HepG2 (cell line): ENCODE measurements around the gene HNRNPM. TPM values are rescaled to one million over a fixed set of nuclear protein-coding genes. Genes with fewer than 3 reads are reported as not detected.

Experiments
- ATAC-seq: fragments of 200-7000 bp; cut with Tn5 transposase; 3 replicates; pipeline ENCODE4 v1.9.1; 2020; ENCODE audit warnings: mild to moderate bottlenecking, moderate library complexity
- BruUV-seq: library from RNA; stranded (reverse); fragments of 400-500 nt; replicated peaks from 2 replicates; lab custom pipeline; 2021; lab: Mats Ljungman, UMichigan
- CTCF ChIA-PET: fragments of 300-600 bp; formaldehyde crosslinking; extraction: SDS; loops from one replicate; lab custom pipeline; 2021; ENCODE audit warnings: low total read pairs, inconsistent platforms, low intra/inter-chr PET ratio; lab: Yijun Ruan, JAX
- POLR2A ChIA-PET: fragments of 350-600 bp; sonication (Branson Sonifier 250); formaldehyde crosslinking; loops from one replicate; lab custom pipeline; 2020; ENCODE audit warnings: antibody characterized with exemption, inconsistent platforms; lab: Yijun Ruan, JAX
- DNase-seq: peaks from one replicate; pipeline ENCODE4 v3.0.0-alpha.2; 2015; ENCODE audit warnings: low spot score
- FAIRE-seq: peaks from 3 replicates; lab custom pipeline; 2011; peaks lifted over from hg19 to GRCh38; lab: Jason Lieb, UNC
- H2AFZ ChIP-seq: one replicate; pipeline ENCODE4 v1.6.1; 2011; ENCODE audit warnings: low read length, inconsistent platforms
- H3K27ac ChIP-seq: fragments of 300-600 bp; 3 replicates; pipeline ENCODE4 v1.8.0; 2011; ENCODE audit warnings: mixed run types, mild to moderate bottlenecking, mixed read lengths, low read length, inconsistent platforms; ENCODE audit not compliant: insufficient read depth; ENCODE audit errors: extremely low read length
- H3K27me3 ChIP-seq, 2 experiments: fragments of 200-600 bp in 1 of 2; 2 replicates in 1 of 2; 3 replicates in 1 of 2; pipeline versions ENCODE4 v1.6.0 to v1.8.0; 2011; ENCODE audit warnings: low read length in 2 of 2, mild to moderate bottlenecking in 2 of 2, moderate library complexity in 2 of 2, inconsistent platforms in 1 of 2; ENCODE audit not compliant: insufficient read depth in 2 of 2, control insufficient read depth in 1 of 2
- H3K36me3 ChIP-seq, 2 experiments: fragments of 200-600 bp in 1 of 2; replicated peaks in 1 of 2; 2 replicates in 1 of 2; 3 replicates in 1 of 2; pipeline versions ENCODE4 v1.5.1 to v1.8.0; 2011; ENCODE audit warnings: low read length in 2 of 2, inconsistent platforms in 1 of 2; ENCODE audit not compliant: insufficient read depth in 2 of 2, control insufficient read depth in 1 of 2
- H3K4me1 ChIP-seq: 2 replicates; pipeline ENCODE4 v1.5.1; 2012; ENCODE audit warnings: low read length, inconsistent platforms; ENCODE audit not compliant: insufficient read depth
- H3K4me2 ChIP-seq: 2 replicates; pipeline ENCODE4 v1.6.0; 2011; ENCODE audit warnings: low read depth, low read length, inconsistent platforms
- H3K4me3 ChIP-seq, 3 experiments: fragments of 200-600 bp in 1 of 3; sonication (generic), shearing (Covaris generic) in 1 of 3; replicated peaks in 1 of 3; 2 replicates each; pipeline ENCODE4 v1.5.1; 2011 to 2016; ENCODE audit warnings: low read length in 3 of 3, inconsistent platforms in 2 of 3, low read depth in 2 of 3, mild to moderate bottlenecking in 2 of 3, control low read depth in 1 of 3, mixed read lengths in 1 of 3; ENCODE audit not compliant: insufficient read depth in 1 of 3
- H3K79me2 ChIP-seq: one replicate; pipeline ENCODE4 v1.6.1; 2011; ENCODE audit warnings: low read length, inconsistent platforms; ENCODE audit not compliant: insufficient read depth
- H3K9ac ChIP-seq: 2 replicates; pipeline ENCODE4 v1.6.0; 2011; ENCODE audit warnings: mild to moderate bottlenecking, low read depth, low read length, inconsistent platforms; ENCODE audit not compliant: insufficient read depth
- H3K9me3 ChIP-seq: 2 replicates; pipeline ENCODE4 v1.5.1; 2012; ENCODE audit warnings: mild to moderate bottlenecking, low read length
- H4K20me1 ChIP-seq: 2 replicates; pipeline ENCODE4 v1.6.0; 2011; ENCODE audit warnings: inconsistent platforms, mild to moderate bottlenecking, low read length, moderate library complexity; ENCODE audit not compliant: insufficient read depth
- AHR ChIP-seq: IDR thresholded peaks from 2 replicates; pipeline ENCODE4 v1.6.1; 2018; ENCODE audit warnings: missing genetic modification reagents, missing compliant biosample characterization
- BCL6 ChIP-seq: IDR thresholded peaks from 2 replicates; pipeline ENCODE4 v1.6.1; 2016; ENCODE audit warnings: missing genetic modification reagents, missing compliant biosample characterization
- CHD2 ChIP-seq: IDR thresholded peaks from 2 replicates; pipeline ENCODE4 v1.6.1; 2011; ENCODE audit warnings: low read depth, low read length, improper control_type of control experiment
- FOXA3 ChIP-seq: IDR thresholded peaks from 2 replicates; pipeline ENCODE4 v1.6.1; 2016; ENCODE audit warnings: missing genetic modification reagents, missing compliant biosample characterization
- GZF1 ChIP-seq: sonication (generic); formaldehyde crosslinking; IDR thresholded peaks from 2 replicates; pipeline ENCODE4 v1.5.1; 2020; ENCODE audit warnings: mild to moderate bottlenecking, missing genetic modification reagents
- HDAC1 ChIP-seq: sonication (generic); formaldehyde crosslinking; IDR thresholded peaks from 2 replicates; pipeline ENCODE4 v1.5.1; 2020; ENCODE audit warnings: mild to moderate bottlenecking, missing genetic modification reagents
- JDP2 ChIP-seq: sonication (generic); formaldehyde crosslinking; IDR thresholded peaks from 2 replicates; pipeline ENCODE4 v1.8.1; 2022; ENCODE audit warnings: missing genetic modification reagents, borderline replicate concordance
- KAT7 ChIP-seq: IDR thresholded peaks from 2 replicates; pipeline ENCODE4 v1.6.1; 2018; ENCODE audit warnings: borderline replicate concordance, missing compliant biosample characterization
- MED13 ChIP-seq: sonication (generic); formaldehyde crosslinking; IDR thresholded peaks from 2 replicates; pipeline ENCODE4 v1.5.0; 2020; ENCODE audit warnings: missing genetic modification reagents
- MXD1 ChIP-seq: sonication (generic); formaldehyde crosslinking; IDR thresholded peaks from 2 replicates; pipeline ENCODE4 v1.4.0; 2020; ENCODE audit warnings: mild to moderate bottlenecking, missing genetic modification reagents
- NAIF1 ChIP-seq: sonication (generic); formaldehyde crosslinking; IDR thresholded peaks from 2 replicates; pipeline ENCODE4 v1.5.0; 2020; ENCODE audit warnings: mild to moderate bottlenecking, missing genetic modification reagents, borderline replicate concordance
- NONO ChIP-seq, 2 experiments: fragments of 450-650 bp in 1 of 2; sonication (generic) in 1 of 2; formaldehyde crosslinking in 1 of 2; IDR thresholded peaks in 1 of 2; conservative IDR thresholded peaks in 1 of 2; 2 replicates each; pipeline versions ENCODE4 v1.6.1 to v1.8.0; 2017 to 2022; ENCODE audit warnings: mild to moderate bottlenecking in 1 of 2, missing genetic modification reagents in 1 of 2, moderate library complexity in 1 of 2
- SALL2 ChIP-seq: sonication (generic); formaldehyde crosslinking; IDR thresholded peaks from 2 replicates; pipeline ENCODE4 v1.8.1; 2023; ENCODE audit warnings: mild to moderate bottlenecking, missing genetic modification reagents, inconsistent platforms
- SMAD3 ChIP-seq: sonication (generic); formaldehyde crosslinking; IDR thresholded peaks from 2 replicates; pipeline ENCODE4 v1.4.0; 2020; ENCODE audit warnings: missing genetic modification reagents
- STAG1 ChIP-seq: sonication (generic); formaldehyde crosslinking; IDR thresholded peaks from 2 replicates; pipeline ENCODE4 v1.4.0; 2020; ENCODE audit warnings: missing genetic modification reagents
- TBX3 ChIP-seq: fragments of 450-650 bp; IDR thresholded peaks from 2 replicates; pipeline ENCODE4 v1.6.1; 2017; ENCODE audit warnings: antibody characterized with exemption, mild to moderate bottlenecking, inconsistent platforms, borderline replicate concordance
- XRCC5 ChIP-seq: fragments of 200-400 bp; formaldehyde crosslinking; optimal IDR thresholded peaks from 2 replicates; pipeline ENCODE3; 2017; ENCODE audit warnings: mild to moderate bottlenecking, low read length
- ZC3H4 ChIP-seq: sonication (generic); formaldehyde crosslinking; IDR thresholded peaks from 2 replicates; pipeline ENCODE4 v1.4.0; 2020; ENCODE audit warnings: missing genetic modification reagents, borderline replicate concordance
- ZFP36L1 ChIP-seq: sonication (generic); formaldehyde crosslinking; IDR thresholded peaks from 2 replicates; pipeline ENCODE4 v1.8.0; 2022; ENCODE audit warnings: mild to moderate bottlenecking, missing genetic modification reagents, moderate library complexity
- ZNF383 ChIP-seq: sonication (generic); formaldehyde crosslinking; IDR thresholded peaks from 2 replicates; pipeline ENCODE4 v1.4.0; 2020; ENCODE audit warnings: missing genetic modification reagents, mild to moderate bottlenecking, borderline replicate concordance
- ZNF672 ChIP-seq: sonication (generic); formaldehyde crosslinking; IDR thresholded peaks from 2 replicates; pipeline ENCODE4 v1.8.1; 2022; ENCODE audit warnings: missing genetic modification reagents
- ZNF777 ChIP-seq: sonication (generic); formaldehyde crosslinking; IDR thresholded peaks from 2 replicates; pipeline ENCODE4 v1.4.0; 2020; ENCODE audit warnings: missing genetic modification reagents
- ZNF780A ChIP-seq: sonication (generic); formaldehyde crosslinking; IDR thresholded peaks from 2 replicates; pipeline ENCODE4 v1.8.0; 2022; ENCODE audit warnings: mild to moderate bottlenecking, missing genetic modification reagents, moderate library complexity
- ZNF878 ChIP-seq: sonication (generic); formaldehyde crosslinking; IDR thresholded peaks from 2 replicates; pipeline ENCODE4 v1.8.1; 2023; ENCODE audit warnings: mild to moderate bottlenecking, missing genetic modification reagents, moderate library complexity
- ZSCAN30 ChIP-seq: sonication (generic); formaldehyde crosslinking; IDR thresholded peaks from 2 replicates; pipeline ENCODE4 v1.5.0; 2020; ENCODE audit warnings: mild to moderate bottlenecking, missing genetic modification reagents
- WGBS: methylation state at CpG from one replicate; pipeline ENCODE4 v1.1.6; 2017; ENCODE audit warnings: low lambda C conversion rate; 5-methylcytosine and 5-hydroxymethylcytosine counted together
- in situ Hi-C: cut with HindIII; loops from 2 replicates; pipeline ENCODE4 v1.10.0; 2017; ENCODE audit warnings: low pct_unique_long_range_greater_than_20kb; ENCODE audit not compliant: extremely low pct_ligation_motif_present
- intact Hi-C: fragments of 100-400 bp; cut with micrococcal nuclease; formaldehyde crosslinking; loops from one replicate; pipeline ENCODE4 v1.10.0; 2022; ENCODE audit not compliant: unreplicated experiment
- polyA plus RNA-seq, 8 experiments: library from polyadenylated mRNA; depleted of rRNA in 3 of 8; stranded (reverse) in 7 of 8; unstranded in 1 of 8; fragments of >200 nt; fragmentation: Illumina TruSeq in 4 of 8; extraction: Trizol in 4 of 8; gene quantifications; 2 replicates each; pipeline versions ENCODE4 v1.2.1 to v1.2.3, GENCODE V29; 2011 to 2016; ENCODE audit warnings: low read depth in 4 of 8, missing spikeins in 1 of 8, mixed read lengths in 1 of 8; ENCODE audit not compliant: insufficient read depth in 1 of 8
- total RNA-seq, 5 experiments: library from RNA; depleted of rRNA; stranded (reverse); fragments of >200 nt; fragmentation: Illumina TruSeq; extraction: Trizol; gene quantifications; 2 replicates each; pipeline ENCODE4 v1.2.3, GENCODE V29; 2016; ENCODE audit warnings: low read depth in 1 of 5
- TF ChIP-seq, protein P1 (sequence below): sonication (generic); formaldehyde crosslinking; IDR thresholded peaks from 2 replicates; pipeline ENCODE4 v1.5.0; 2020; ENCODE audit warnings: missing genetic modification reagents

The HNRNPM gene
- total and polyA plus RNA-seq, 2 of the 13 experiments (the other 11 are each of a cell fraction or from before 2014, with no cell fraction given): 56.7 to 102 TPM

- TF ChIP-seq MED13 (CRISPR knock-in tag) (no peak), ZC3H4 (CRISPR knock-in tag) (no peak), ZNF383 (no peak), ZFP36L1 (no peak), HDAC1 (no peak), XRCC5 (no peak), MXD1 (no peak)
- TF ChIP-seq, protein P1, sequence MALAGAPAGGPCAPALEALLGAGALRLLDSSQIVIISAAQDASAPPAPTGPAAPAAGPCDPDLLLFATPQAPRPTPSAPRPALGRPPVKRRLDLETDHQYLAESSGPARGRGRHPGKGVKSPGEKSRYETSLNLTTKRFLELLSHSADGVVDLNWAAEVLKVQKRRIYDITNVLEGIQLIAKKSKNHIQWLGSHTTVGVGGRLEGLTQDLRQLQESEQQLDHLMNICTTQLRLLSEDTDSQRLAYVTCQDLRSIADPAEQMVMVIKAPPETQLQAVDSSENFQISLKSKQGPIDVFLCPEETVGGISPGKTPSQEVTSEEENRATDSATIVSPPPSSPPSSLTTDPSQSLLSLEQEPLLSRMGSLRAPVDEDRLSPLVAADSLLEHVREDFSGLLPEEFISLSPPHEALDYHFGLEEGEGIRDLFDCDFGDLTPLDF (CRISPR knock-in tag): no peak
These were observed 29.1 kb downstream of the HNRNPM start (continued) for GRCh38 chr19:8473648-8474476.

DNA sequence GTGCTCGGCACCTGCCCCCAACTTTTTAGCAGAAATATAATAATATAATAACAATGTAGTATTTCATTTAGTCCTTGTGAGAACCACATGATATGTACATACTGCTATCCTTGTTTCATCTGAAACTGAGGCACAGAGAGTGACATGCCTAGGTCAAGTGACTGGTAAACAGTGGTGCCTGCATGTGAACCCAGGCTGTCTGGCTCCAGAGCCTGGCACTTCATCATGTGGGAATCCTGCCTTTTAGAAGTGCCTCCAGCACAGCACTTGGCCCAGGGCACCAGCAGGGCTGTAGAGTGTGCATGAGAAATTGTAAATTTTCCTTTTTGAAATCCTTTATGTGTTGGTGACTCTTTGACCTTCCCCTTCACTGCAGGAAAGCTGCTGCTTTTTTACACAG, 30.2 kb downstream of the HNRNPM start:
- 100% methylated on average over 1 of the region's 1 CpG for whole genome bisulfite sequencing
- Histone ChIP-seq H4K20me1 (peaks cover 26% of the 10 kb centered on the region; the same call in 1 of the 2 replicates), H3K9me3 (no peaks in the 10 kb centered on the region), H3K9ac (no peak overlapping the region), H3K79me2 (peaks cover 48% of the 10 kb centered on the region), H3K4me3 (no peak overlapping the region), H3K4me2 (no peak overlapping the region), H3K27me3 (no peaks in the 10 kb centered on the region), H3K27ac (no peak overlapping the region), H2AFZ (no peak overlapping the region), H3K4me1 (no peaks in the 10 kb centered on the region), H3K36me3 (peaks cover 42 to 83% of the 10 kb centered on the region in 2 experiments)
- no peak for ATAC-seq
- in situ Hi-C loops (no loop called here), intact Hi-C loops (no loop called here)
- DNase-seq: no peak
- ChIA-PET POLR2A (no interaction called here), CTCF (no interaction called here)
- no peak for FAIRE-seq
- BruUV-seq: no TSS peak
- TF ChIP-seq NONO (IDR thresholded peaks at IDR 0.05) (no peak), NONO (CRISPR knock-in tag; conservative IDR thresholded peaks at IDR 0.05) (no peak), SMAD3 (CRISPR knock-in tag) (no peak), ZNF777 (CRISPR knock-in tag) (no peak), BCL6 (CRISPR knock-in tag) (no peak), KAT7 (CRISPR knock-in tag) (no peak), TBX3 (no peak), FOXA3 (CRISPR knock-in tag) (no peak), AHR (CRISPR knock-in tag) (no peak), STAG1 (no peak), JDP2 (CRISPR knock-in tag) (no peak), SALL2 (CRISPR knock-in tag) (no peak), ZNF878 (no peak), ZNF672 (CRISPR knock-in tag) (no peak), ZNF780A (no peak), ZSCAN30 (no peak), GZF1 (no peak), CHD2 (no peak), NAIF1 (CRISPR knock-in tag) (no peak)
